ENCODE data around the gene PIEZO2. TPM values are rescaled to one million over a fixed set of nuclear protein-coding genes. Genes with fewer than 3 reads are reported as not detected.
A peak's percentile ranks its signal among the peaks of the same experiment; 100 is the strongest.

Gene PIEZO2
- total RNA-seq, 1 donor from 2014 or later, result 8.4 TPM

DNA sequence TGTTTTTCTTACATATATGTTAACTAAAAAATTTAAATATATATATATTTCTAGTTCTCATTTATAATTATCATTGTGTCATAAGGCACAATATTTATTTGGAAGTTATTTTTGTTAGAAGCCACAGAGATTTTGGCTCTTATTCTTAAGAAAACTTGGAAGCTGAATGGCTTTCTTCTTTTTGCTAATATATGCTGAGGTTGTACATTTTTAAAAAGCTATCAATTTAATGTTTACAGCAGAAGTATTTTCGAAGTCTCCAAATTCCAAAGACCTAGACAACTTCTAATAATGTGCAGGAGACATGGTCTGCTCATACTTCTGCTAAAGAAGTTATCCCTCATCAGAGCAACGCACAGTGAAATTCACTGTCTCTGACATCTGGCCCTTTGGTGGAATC lies 3.7 kb upstream of the PIEZO2 start:
- TF ChIP-seq, protein P1, sequence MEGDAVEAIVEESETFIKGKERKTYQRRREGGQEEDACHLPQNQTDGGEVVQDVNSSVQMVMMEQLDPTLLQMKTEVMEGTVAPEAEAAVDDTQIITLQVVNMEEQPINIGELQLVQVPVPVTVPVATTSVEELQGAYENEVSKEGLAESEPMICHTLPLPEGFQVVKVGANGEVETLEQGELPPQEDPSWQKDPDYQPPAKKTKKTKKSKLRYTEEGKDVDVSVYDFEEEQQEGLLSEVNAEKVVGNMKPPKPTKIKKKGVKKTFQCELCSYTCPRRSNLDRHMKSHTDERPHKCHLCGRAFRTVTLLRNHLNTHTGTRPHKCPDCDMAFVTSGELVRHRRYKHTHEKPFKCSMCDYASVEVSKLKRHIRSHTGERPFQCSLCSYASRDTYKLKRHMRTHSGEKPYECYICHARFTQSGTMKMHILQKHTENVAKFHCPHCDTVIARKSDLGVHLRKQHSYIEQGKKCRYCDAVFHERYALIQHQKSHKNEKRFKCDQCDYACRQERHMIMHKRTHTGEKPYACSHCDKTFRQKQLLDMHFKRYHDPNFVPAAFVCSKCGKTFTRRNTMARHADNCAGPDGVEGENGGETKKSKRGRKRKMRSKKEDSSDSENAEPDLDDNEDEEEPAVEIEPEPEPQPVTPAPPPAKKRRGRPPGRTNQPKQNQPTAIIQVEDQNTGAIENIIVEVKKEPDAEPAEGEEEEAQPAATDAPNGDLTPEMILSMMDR (IDR thresholded peaks at IDR 0.05; ENCODE audit: unreplicated experiment), result no peak
- peaks cover 5% of the 10 kb centered on the region for H3K9me3 Mint-ChIP-seq (ENCODE audit: unreplicated experiment)
- H3K27me3 Mint-ChIP-seq (ENCODE audit: unreplicated experiment), result peaks cover 14% of the 10 kb centered on the region
- no peak overlapping the region for H3K4me3 Mint-ChIP-seq (ENCODE audit: unreplicated experiment)
- H3K4me1 Mint-ChIP-seq (ENCODE audit: unreplicated experiment), result peaks cover 7% of the 10 kb centered on the region
- peaks cover 6% of the 10 kb centered on the region for H3K36me3 Mint-ChIP-seq (ENCODE audit: low read depth, unreplicated experiment)
- no peak for DNase-seq (ENCODE audit: low spot score)
- no peak overlapping the region for H3K27ac Mint-ChIP-seq (ENCODE audit: unreplicated experiment)

DNA sequence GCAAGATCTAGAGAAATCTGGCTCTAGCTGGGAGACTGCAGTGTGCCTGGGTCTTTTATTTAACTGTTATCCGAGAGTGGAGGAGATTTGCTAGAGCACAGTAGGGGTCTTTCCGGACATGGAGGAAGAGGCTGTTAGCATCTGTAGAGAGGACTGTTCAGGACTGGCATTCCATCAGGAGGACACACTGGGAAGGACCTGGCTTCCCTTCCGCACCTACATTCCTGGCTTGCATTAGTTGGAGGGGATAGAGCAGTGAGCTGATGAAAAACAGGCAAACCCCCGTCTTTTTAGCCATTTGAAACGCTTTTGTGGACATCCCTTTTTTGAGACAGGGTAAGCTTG lies 874 bp upstream of the PIEZO2 start:
- H3K27ac Mint-ChIP-seq (ENCODE audit: unreplicated experiment), result peak overlapping the region; percentile 42
- DNase-seq (ENCODE audit: low spot score), result no peak
- H3K4me3 Mint-ChIP-seq (ENCODE audit: unreplicated experiment), result peak overlapping the region; percentile 90
- TF ChIP-seq, protein P1 (IDR thresholded peaks at IDR 0.05; ENCODE audit: unreplicated experiment), result no peak
- peaks cover 5% of the 10 kb centered on the region for H3K9me3 Mint-ChIP-seq (ENCODE audit: unreplicated experiment)
- peaks cover 12% of the 10 kb centered on the region for H3K36me3 Mint-ChIP-seq (ENCODE audit: low read depth, unreplicated experiment)
- H3K4me1 Mint-ChIP-seq (ENCODE audit: unreplicated experiment), result peaks cover 16% of the 10 kb centered on the region
- H3K27me3 Mint-ChIP-seq (ENCODE audit: unreplicated experiment), result peaks cover 25% of the 10 kb centered on the region

DNA sequence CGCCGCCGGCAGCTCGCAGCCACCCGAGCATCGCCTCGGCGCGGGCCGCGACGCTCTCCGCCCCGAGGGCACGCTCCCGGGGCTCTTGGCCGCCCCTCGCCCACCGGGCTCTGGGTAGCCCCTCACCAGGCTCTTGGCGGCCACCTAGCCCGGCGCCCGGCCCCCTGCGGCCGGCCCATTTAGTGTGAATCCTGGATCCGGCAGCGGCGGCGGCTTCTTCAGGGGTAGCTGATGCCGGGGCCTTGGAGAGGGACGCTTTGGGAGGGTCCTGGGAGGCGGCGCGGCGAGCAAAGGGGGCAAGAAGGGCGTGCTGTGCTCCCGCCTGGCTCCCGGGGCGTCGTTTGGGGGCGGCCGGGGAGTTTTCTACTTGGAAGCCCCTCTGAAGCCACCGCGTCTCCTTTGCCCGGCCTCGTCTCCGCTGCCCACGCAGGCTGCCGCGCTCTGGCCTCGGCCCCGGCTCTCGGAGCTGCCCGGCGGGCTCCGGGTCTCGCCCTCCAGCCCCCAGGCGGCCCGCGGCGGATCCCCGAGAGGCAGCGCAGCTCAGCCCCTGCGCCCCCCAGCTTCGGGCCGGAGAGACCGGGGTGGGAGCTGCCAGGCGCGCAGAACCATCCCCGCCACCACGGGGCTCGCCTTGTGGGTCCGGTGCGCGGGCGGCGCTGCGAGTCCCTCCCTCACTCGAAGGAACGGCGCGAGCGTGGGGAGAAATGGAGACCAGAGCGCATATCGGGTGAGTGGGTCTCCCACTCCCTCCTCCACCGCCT lies 509 bp downstream of the PIEZO2 start:
- peak overlapping the region; percentile 42 for H3K4me3 Mint-ChIP-seq (ENCODE audit: unreplicated experiment)
- peaks cover 12% of the 10 kb centered on the region for H3K36me3 Mint-ChIP-seq (ENCODE audit: low read depth, unreplicated experiment)
- peak; percentile 21 for DNase-seq (ENCODE audit: low spot score)
- TF ChIP-seq, protein P1 (IDR thresholded peaks at IDR 0.05; ENCODE audit: unreplicated experiment), result no peak
- H3K4me1 Mint-ChIP-seq (ENCODE audit: unreplicated experiment), result peaks cover 16% of the 10 kb centered on the region
- H3K27ac Mint-ChIP-seq (ENCODE audit: unreplicated experiment), result no peak overlapping the region
- H3K27me3 Mint-ChIP-seq (ENCODE audit: unreplicated experiment), result peaks cover 22% of the 10 kb centered on the region
- H3K9me3 Mint-ChIP-seq (ENCODE audit: unreplicated experiment), result peaks cover 5% of the 10 kb centered on the region

DNA sequence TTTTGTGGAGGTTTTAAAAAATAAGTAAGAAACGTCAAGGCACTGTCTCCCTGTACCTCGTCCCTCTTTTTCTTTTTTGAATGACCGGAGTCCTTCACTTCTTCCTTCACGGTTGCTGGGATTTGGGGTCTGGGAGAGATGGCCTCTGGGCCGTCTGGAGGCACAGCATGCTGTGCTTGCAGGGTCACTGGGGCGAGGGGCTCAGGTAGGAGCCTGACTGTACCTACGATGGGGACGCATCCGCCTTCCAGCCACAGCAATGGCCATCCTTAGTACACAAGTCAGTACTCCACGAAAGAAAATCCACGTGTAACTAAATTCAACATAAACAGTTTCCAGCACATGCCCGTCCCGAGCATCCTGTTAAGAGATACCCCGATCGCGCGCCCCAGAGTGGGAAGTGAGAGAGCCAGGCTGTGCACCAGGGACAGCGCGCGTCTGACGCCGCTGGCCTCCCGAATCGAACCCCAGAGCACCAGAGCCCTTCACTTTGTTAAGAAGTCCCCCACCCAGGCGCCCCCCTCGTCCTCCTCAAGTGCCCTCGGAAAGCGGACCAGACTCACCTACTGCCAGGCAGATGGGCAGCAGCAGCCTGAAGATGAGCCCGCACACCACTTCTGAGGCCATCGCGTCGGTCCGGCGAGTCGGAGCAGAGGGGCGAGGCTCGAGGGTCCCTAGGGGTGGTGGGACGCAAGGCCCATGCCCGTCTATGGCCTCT lies 1.2 kb downstream of the PIEZO2 start:
- DNase-seq (ENCODE audit: low spot score), result peak; percentile 7
- peaks cover 12% of the 10 kb centered on the region for H3K36me3 Mint-ChIP-seq (ENCODE audit: low read depth, unreplicated experiment)
- peak overlapping the region; percentile 84 for H3K4me3 Mint-ChIP-seq (ENCODE audit: unreplicated experiment)
- peaks cover 22% of the 10 kb centered on the region for H3K27me3 Mint-ChIP-seq (ENCODE audit: unreplicated experiment)
- peaks cover 16% of the 10 kb centered on the region for H3K4me1 Mint-ChIP-seq (ENCODE audit: unreplicated experiment)
- H3K9me3 Mint-ChIP-seq (ENCODE audit: unreplicated experiment), result peaks cover 5% of the 10 kb centered on the region
- H3K27ac Mint-ChIP-seq (ENCODE audit: unreplicated experiment), result no peak overlapping the region
- TF ChIP-seq, protein P1 (IDR thresholded peaks at IDR 0.05; ENCODE audit: unreplicated experiment), result no peak

All from endothelial cell (in vitro differentiated cells).